ENCODE results near the gene ZZZ3.
"Not testable (repeated sequence)": the region's sequence is repeated elsewhere in the genome, so short reads cannot be mapped to it uniquely, and the experiment has no call there.

ZZZ3 gene

DNA sequence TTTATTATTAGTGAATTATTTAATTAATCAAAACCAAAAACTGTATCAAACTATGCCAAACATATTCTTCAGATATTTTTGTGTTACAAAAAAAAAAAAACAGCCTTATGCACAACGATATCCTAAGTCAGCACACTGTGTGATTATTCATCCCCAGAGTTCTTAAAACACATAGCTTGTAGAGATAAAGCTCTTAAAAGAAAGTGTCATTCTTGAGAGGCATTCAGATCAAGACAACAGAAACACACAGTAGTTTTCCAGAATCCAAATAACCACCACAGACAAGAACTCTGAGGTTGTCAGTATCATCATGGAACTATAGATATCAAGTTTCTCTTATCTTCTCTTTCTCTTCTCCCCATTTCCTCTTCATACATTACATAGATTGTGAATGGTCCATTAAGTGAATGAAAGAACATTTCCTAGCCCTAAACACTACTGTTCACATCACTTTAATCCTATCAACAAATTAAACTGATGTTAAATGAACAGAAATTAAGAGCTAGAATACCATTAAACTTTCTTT, 13.5 kb downstream of the ZZZ3 start:
- DNase-seq = no peak

DNA sequence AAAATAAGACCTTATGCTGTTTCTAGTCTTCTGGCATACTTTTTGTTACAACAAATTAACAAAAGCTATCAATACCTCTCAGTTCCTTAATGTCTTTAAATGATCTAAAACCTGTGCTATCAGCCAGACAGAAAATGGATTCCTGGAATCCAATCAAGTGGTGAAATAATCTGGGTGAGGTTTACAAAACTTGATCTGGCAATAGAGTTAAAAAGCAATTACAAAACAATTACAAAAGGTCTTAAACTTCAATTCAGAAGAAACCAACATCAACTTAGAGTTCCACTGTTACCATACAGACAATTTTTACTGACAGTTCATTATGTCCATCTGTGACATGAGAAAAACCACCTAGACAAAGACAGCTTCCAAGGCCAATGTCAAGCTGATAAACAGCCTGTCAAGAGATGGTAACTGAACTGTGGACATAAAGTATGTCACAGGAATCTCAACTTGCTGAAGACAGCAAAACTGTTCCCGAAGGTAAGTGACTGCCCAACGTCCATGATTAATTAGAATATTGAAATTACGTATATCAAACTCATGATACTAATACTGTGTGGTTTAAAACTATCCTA, 17.4 kb downstream of the ZZZ3 start:
- no peak for DNase-seq

DNA sequence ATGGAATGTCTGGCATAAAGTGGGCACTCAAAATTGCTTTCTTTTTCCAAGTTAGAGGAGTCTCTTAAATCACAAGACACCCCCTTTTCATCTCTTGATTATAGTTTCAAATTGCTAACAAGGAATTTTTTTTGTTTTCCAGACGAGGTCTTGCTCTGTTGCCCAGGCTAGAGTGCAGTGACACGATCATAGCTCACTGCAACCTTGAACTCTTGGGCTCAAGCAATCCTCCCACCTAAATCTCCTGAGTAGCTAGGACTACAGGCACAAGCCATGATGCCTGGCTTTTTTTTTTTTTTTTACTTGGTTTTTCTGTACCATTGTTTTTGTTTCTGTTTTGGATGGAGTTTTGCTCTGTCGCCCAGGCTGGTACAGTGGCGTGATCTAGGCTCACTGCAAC, 20.8 kb downstream of the ZZZ3 start:
- no peak for DNase-seq

DNA sequence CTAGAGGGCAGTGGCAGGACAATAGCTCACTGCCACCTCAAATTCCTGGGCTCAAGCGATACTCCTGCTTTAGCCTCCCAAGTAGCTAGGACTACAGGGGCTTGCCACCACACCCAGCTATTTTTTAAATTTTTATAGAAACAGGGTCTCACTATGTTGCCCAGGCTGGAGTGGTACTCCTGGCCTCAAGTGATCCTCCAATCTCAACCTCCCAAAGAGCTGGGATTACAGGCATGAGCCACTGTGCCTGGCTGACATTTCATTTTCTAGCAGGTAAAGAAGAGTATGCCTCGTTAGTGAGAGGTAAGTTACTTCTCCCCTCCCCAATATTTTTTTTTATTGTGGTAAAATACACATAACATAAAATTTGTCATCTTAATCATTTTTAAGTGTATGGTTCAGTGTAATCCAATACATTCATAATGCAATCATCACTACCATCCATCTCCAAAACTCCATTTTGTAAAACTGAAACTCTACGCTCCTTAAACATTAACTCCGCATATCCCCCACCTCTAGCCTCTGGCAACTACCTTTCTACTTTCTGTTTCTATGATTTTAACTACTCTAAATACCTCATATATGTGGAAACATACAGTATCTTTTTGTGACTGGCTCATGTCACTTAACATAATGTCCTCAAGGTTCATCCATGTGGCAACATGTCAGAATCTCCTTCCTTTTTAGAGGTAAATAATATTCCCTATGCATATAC, 22.4 kb downstream of the ZZZ3 start:
- no peak for DNase-seq

GRCh38 chr1:77658271-77658670, 24.2 kb downstream of the ZZZ3 start:
- no peak for DNase-seq

- no peak for DNase-seq
These were observed 27.0 kb downstream of the ZZZ3 start for GRCh38 chr1:77655431-77655974.

DNA sequence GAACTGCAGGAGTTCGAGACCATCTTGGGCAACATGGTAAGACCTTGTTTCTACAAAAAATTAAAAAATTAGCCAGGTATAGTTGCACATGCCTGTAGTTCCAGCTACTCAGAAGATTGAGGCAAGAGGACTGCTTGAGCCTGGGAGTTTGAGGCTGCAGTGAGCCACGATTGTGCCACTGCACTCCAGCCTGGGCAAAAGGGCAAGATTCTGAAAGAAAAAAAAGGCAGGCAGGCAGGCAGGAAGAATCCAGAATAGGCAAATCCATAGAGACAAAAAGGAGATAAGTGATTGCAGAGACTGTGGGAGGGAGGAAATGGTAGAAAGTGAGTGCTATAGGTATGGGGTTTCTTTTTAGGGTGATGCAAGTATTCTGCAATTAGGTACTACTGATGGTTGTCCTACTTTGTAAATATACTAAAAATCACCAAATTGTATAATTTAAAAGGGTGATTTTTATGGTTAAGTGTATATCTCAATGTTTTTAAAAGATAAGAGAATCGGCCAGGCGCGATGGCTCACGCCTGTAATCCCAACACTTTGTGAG, 29.4 kb downstream of the ZZZ3 start:
- no peak for DNase-seq

GRCh38 chr1:77652268-77652667, 30.2 kb downstream of the ZZZ3 start:
- no peak for DNase-seq

DNA sequence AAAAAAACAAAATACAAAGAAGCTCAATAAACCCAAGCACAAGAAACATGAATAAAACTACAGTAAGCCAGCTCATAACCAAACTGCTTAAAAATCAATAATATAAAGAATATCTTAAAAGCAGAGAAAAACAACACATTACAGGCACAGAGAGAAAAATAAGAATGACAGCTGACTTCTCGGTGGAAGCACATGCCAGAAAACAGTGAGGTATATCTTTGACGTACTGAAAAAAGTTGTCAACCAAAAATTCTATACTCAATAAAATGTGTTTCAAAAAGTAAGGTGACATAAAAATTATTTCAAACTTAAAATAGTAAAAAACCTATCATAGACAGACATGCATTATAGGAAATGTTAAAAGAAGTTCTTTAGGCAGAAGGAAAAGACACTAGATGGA, 33.3 kb downstream of the ZZZ3 start:
- no peak for DNase-seq

DNA sequence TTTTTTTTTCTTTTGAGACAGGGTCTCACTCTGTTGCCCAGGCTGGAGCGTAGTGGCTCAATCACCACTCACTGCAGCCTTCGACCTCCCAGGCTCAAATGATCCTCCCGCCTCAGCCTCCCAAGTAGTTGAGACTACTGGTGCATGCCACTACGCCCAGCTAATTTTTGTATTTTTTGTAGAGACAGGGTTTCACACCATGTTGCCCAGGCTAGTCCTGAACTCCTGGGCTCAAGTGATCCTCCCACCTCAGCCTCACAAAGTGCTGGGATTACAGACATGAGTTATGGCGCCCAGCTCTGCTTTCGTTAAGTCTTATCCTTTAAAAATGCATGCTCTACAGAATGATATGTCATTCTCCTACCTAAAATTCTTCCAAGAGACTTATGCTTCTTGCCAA, 36.2 kb downstream of the ZZZ3 start:
- DNase-seq = not testable (repeated sequence)

- DNase-seq = no peak
These were observed 39.0 kb downstream of the ZZZ3 start for GRCh38 chr1:77643456-77643855.

GRCh38 chr1:77642941-77643340, 39.5 kb downstream of the ZZZ3 start:
- DNase-seq = no peak

GRCh38 chr1:77642196-77642595, 40.3 kb downstream of the ZZZ3 start:
- DNase-seq = no peak

DNA sequence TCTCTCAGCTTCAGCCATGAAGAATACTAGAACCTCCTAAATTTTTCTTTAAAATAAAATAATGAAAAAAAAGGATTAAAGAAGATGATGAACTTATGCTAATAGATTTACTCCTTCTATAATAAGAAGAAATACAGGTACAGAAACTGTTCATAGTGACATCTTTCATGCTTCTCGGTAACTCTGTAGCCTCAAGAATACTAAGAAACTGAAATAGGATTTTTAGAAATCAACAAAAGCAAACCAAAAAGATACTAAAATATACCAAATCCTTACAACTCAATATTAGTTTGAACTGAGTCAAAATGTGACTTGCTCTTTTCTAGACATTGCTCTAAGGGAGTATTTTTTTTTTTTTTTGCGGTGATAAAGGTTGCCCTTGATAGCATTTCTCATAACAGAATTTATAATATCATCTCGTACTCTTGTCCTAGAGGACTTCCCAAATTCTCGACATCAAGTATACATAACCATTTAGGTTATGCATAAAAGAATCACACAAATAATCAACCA, 42.8 kb downstream of the ZZZ3 start:
- no peak for DNase-seq

DNA sequence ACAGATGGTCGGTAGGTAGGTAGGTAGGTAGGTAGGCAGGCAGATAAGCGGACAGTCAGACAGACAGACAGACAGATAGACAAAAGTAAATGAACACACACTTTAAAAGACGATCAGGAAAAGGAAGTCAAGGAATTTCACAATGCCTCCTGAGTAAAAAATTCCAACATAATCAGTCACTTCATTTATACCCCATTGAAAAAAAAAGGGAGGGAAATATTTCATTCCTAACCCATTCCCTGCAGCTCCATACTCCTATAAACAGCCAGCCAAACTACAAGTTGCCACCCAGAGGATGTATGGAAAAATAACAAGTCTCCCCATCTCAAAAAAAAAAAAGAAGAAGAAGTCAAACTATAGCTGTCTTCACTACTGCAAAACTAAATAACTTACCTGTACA, 43.4 kb downstream of the ZZZ3 start:
- no peak for DNase-seq

GRCh38 chr1:77636864-77637263, 45.6 kb downstream of the ZZZ3 start:
- no peak for DNase-seq

All from CD4-positive, alpha-beta T cell treated with Interleukin-12 subunit alpha and Interleukin-12 subunit beta, for 1 hour (primary cell).